ENCODE measurements around the gene MACROH2A2.
"Not testable (repeated sequence)": the region's sequence is repeated elsewhere in the genome, so short reads cannot be mapped to it uniquely, and the experiment has no call there.

The MACROH2A2 gene

GRCh38 chr10:70120417-70120816, 67.8 kb downstream of the MACROH2A2 start:
- no peak overlapping the region for H3K4me3 ChIP-seq
- no peak for DNase-seq
- no peaks in the 10 kb centered on the region for H3K27me3 ChIP-seq
- no peak overlapping the region for H3K27ac ChIP-seq
- TF ChIP-seq CTCF (IDR thresholded peaks at IDR 0.05), result no peak
- no peaks in the 10 kb centered on the region for H3K4me1 ChIP-seq
- no peaks in the 10 kb centered on the region for H3K9me3 ChIP-seq
- H3K36me3 ChIP-seq, result peaks cover 19 to 72% (median 54%) of the 10 kb centered on the region in 3 donors
- intact Hi-C loops (cut with DNase I; ENCODE audit: low total_unique reads), result no loop called here

DNA sequence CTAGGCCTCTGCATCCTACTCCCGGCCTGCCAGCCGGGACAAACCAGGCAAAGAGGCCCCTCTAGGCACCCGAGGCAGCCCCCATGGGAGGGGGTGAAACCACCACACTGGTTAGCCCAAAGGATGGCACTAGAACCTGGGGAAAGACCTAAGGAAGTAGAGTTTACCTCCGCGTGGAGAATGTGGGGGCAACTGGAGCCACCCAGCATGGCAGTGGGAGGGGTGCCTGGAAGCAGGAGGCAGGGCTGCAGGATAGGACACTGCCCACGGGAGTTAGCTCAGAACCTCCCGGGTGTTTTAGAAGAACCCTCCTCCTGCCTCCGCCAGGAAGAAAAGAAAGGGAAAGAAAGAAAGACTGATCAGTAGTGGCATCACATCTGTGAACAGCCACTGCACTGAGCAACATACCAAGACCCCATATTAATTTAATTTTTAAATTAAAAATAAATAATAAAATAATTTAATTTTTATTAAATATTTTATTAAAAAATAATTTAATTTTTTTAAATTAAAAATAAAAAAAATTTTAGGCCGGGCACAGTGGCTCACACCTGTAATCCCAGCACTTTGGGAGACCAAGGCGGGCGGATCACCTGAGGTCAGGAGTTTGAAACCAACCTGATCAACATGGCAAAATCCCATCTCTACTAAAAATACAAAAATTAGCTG, 68.8 kb downstream of the MACROH2A2 start:
- no peaks in the 10 kb centered on the region for H3K4me1 ChIP-seq

DNA sequence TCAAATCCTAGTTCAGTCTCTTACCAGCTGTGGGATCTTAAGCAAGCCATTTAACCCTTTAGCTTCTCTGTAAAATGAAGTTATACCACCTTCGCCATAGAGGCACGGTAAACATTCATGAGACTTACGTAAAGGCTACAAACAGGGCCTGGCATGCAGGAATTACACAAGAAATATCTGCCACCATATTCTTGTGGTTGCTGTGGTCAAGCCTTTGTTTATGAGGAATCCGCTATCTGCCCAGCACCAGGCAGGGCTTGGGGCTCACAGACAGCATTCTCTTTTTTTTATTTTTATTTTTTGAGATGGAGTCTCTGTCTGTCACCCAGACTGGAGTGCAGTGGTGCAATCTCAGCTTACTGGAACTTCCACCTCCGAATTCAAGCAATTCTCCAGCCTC, 70.1 kb downstream of the MACROH2A2 start:
- H3K36me3 ChIP-seq, result peaks cover 19 to 61% (median 47%) of the 10 kb centered on the region in 3 donors
- H3K4me1 ChIP-seq, result no peaks in the 10 kb centered on the region
- no peak overlapping the region for H3K27ac ChIP-seq
- intact Hi-C loops (cut with DNase I; ENCODE audit: low total_unique reads), result no loop called here
- no peak for DNase-seq
- no peaks in the 10 kb centered on the region for H3K9me3 ChIP-seq
- no peak overlapping the region for H3K4me3 ChIP-seq
- H3K27me3 ChIP-seq, result no peaks in the 10 kb centered on the region
- TF ChIP-seq CTCF (IDR thresholded peaks at IDR 0.05), result no peak

More for the DNA sequence above, 68.8 kb downstream of the MACROH2A2 start:
- peaks cover 19 to 67% (median 52%) of the 10 kb centered on the region in 3 donors for H3K36me3 ChIP-seq
- H3K27ac ChIP-seq, result no peak overlapping the region
- no peaks in the 10 kb centered on the region for H3K9me3 ChIP-seq
- no peaks in the 10 kb centered on the region for H3K27me3 ChIP-seq
- DNase-seq, result no peak
- no peak for TF ChIP-seq CTCF (IDR thresholded peaks at IDR 0.05)
- H3K4me3 ChIP-seq, result no peak overlapping the region
- intact Hi-C loops (cut with DNase I; ENCODE audit: low total_unique reads), result loop anchor here (1.0 kb wide), 1 partner anchor 19 kb away; no protein-coding TSS in a partner anchor

DNA sequence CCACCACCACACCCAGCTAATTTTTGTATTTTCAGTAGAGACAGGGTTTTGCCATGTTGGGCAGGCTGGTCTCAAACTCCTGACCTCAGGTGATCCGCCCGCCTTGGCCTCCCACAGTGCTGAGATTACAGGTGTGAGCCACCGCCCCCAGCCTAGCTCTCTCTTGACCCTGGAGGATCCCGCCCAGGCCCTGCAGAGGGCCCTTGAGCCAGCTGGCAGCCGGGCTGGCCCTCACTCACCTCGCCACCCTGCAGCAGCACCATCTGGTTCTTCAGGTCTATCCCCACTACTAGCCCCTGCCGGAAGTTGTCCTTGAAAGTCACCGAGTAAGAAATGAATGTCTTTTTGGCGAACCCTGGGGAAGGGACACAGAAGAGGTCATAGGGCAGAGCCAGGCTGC, 70.5 kb downstream of the MACROH2A2 start:
- intact Hi-C loops (cut with DNase I; ENCODE audit: low total_unique reads); H3K4me1 ChIP-seq; H3K9me3 ChIP-seq; H3K4me3 ChIP-seq; DNase-seq; H3K27me3 ChIP-seq; H3K27ac ChIP-seq: not testable (repeated sequence)
- peaks cover 19 to 57% (median 43%) of the 10 kb centered on the region in 3 donors for H3K36me3 ChIP-seq

GRCh38 chr10:70123817-70124216, 71.2 kb downstream of the MACROH2A2 start:
- Histone ChIP-seq H3K9me3 (no peaks in the 10 kb centered on the region), H3K36me3 (peaks cover 19 to 51% (median 40%) of the 10 kb centered on the region in 3 donors), H3K4me3 (no peak overlapping the region), H3K4me1 (no peaks in the 10 kb centered on the region), H3K27ac (no peak overlapping the region), H3K27me3 (no peaks in the 10 kb centered on the region)
- TF ChIP-seq CTCF (IDR thresholded peaks at IDR 0.05), result no peak
- DNase-seq, result no peak
- intact Hi-C loops (cut with DNase I; ENCODE audit: low total_unique reads), result no loop called here

DNA sequence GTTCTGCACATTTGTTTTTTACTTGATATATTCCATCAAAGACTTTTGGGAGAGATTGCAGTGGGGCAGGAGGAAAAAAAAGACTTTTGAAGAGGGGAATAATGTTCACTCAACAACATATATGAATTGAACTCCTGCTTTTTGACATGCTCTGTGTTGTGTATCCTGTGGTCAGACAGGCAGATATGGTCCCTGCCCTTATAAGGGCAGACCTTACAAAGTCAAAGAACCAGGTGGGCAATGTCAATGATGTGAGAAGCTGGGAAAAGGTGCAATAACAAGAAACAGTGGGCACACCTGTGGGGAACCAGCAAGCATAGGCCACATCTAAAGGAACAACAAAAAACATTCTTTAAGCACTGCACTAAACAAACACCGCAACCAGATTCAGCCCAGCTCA, 71.8 kb downstream of the MACROH2A2 start:
- intact Hi-C loops (cut with DNase I; ENCODE audit: low total_unique reads), result no loop called here
- Histone ChIP-seq H3K9me3 (no peaks in the 10 kb centered on the region), H3K27me3 (no peaks in the 10 kb centered on the region), H3K36me3 (peaks cover 19 to 45% (median 34%) of the 10 kb centered on the region in 3 donors), H3K27ac (no peak overlapping the region), H3K4me1 (no peaks in the 10 kb centered on the region), H3K4me3 (no peak overlapping the region)
- TF ChIP-seq CTCF (IDR thresholded peaks at IDR 0.05), result no peak
- DNase-seq, result no peak

Measured in tibial artery (tissue), 4 donors.